Fibroblast of gingiva (primary cell): ENCODE results near the gene ADAD2.
A peak's percentile ranks its signal among the peaks of the same experiment; 100 is the strongest.

Experiments
- DNase-seq: peaks from one replicate; pipeline ENCODE4 v3.0.0-alpha.2; 2011; ENCODE audit warnings: low read depth

Gene ADAD2

DNA sequence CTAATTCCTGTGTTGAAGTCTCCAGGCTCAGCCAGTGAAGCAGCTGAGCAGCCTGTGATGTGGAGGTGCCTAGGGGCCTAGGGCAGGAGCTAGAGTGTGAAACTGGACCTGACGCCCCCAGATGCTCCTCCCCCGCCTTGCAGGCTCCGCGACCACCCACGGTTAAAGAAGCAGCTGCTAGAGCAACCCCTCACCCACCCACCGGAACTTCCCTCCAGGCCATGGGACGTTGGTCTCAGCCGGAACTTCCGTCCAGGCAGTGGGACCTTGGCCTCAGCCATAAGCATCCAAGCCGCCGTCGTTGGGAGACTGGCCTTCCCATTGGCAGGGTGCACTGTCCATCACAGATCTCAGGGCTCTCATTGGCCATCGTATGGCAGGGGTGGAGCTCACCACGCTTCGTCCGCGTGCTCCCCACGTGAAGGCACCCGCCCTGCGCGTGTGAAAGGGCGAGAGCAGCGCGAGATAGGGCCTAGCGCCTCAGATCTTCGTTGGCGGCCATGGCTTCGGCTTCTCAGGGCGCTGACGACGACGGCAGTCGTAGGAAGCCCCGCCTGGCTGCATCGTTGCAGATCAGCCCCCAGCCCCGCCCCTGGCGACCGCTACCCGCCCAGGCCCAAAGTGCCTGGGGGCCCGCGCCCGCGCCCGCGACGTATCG is at the start of gene ADAD2:
TSS of gene ADAD2 (plus strand) at position 427 of the 658 bp plus-strand sequence. CDS start at position 501, 74 bp downstream.
- no peak for DNase-seq

DNA sequence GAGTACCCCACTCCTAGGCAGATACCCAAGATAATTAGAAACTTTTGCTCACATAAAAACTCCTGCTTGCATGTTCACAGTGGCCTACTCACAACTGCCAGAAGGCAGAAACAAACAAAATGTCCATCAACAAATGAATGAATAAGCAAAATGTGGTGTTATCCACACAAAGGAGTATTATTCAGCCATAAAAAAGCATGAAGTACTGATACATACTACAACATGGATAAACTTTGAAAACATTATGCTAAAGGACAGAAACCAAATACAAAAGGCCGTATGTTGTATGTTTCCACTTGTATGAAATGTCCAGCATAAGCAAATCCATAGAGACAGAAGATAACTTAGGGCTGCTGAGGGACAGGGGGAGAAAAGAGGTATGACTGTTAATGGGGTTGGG is 47.9 kb upstream of the ADAD2 start:
- no peak for DNase-seq

DNA sequence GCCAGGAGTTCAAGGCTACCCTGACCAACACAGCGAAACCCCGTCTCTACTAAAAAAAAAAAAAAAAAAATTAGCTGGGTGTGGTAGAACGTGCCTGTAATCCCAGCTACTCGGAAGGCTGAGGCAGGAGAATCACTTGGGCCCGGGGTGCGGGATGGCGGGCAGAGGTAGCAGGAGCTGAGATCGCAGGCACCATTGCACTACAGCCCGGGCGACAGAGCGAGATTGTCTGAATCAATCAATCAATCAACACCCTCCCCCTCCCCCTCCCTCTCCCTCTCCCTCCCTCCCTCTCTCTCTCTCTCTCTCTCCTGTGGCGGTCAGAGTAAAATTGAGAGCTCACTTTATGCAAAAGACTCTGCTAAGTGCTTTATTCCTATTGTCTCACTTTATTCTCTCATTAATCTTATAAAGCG is 47.2 kb upstream of the ADAD2 start:
- no peak for DNase-seq

DNA sequence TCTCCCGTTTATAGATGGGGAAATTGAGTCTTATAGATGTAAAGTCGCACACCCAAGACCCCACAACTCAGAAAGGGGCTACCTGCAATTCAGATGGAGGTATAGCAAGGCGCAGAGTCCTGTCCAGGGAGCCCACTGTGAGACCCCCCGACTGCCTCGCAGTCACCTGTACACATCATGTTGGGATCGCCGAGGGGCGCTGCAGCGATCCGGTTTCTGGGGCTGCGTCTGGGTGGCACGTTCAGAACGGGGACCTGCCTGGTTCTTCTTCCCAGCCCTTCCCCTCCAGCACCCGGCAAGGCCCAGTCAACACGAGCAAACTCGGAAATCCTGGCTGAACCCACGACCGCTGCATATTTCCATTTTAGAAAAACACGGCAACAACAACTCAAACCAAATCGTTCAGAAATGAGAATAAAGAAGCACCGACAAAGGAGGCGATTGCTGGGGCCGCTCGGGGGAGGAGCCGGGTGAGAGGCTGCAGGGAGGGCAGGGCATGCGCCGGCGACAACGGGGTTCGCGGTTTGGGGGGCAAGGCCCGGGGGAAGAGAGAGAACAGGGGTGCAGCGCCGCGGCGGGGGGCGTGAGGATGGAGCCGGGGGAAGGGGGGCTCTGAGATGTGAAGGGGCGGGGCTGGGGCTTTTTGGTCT is 46.6 kb upstream of the ADAD2 start:
- no peak for DNase-seq

DNA sequence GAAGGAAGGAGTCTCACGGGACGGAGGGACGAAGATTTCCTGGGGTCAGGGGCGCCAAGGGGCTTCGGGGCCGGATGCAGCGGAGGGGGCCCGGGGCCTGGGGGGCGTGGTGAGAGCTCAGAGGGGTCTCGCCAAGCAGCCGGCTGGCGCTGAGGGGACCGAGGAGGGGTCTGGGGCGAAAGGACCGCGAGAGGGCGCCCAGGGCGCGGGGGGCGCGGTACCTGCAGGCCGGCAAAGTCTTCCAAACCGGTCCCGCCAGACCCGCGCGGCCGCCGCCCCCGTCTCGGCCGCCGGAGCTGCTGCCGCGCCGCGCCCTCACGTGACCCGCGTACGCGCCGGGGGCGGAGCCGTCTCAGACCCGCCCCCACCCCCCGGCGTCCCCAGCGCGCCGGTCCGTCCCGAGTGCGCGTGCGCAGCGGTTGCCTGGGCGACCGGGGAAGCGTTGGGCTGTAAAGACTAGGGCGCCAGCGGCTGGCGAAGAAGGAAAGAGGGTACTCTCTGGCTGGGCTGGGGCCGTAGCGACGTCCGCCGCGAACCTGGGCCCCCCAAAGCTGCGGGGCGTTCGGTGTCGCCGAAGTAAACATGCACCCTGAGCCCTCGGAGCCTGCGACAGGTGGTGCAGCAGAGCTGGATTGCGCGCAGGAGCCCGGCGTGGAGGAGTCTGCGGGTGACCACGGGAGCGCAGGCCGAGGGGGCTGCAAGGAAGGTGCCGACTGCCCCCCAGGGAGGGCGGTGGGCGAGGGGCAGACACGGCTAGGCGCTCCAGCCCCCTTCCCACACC is 45.9 kb upstream of the ADAD2 start, which contains the start of the genes DNAAF1 and HSDL1:
TSS of gene DNAAF1 (plus strand) at position 450 of the 781 bp plus-strand sequence. CDS start at position 583, 133 bp downstream.
TSS of gene HSDL1 (minus strand) at position 319 of the 781 bp plus-strand sequence. CDS start 13,856 bp downstream, outside the sequence.
- peak; percentile 76 for DNase-seq

DNA sequence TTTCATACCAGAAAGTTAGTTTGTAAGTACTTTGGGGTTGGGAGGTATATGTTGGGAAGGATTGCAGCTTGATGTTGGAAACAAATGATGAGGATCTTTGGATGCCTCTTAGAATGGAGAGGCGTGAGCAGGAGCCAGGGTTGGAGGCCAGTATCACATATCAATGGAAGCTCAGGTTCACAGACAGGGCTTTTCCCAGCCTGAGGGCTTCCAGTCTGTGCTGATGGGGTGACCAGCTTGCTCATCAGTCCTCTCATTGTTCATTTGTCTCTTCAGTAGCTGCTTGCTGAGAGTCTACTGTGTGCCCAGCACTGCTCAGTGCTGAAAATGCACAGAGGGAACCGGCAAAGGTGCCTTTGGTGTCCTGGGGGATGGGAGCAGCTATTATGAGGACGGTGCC is 40.0 kb upstream of the ADAD2 start:
- DNase-seq = no peak

DNA sequence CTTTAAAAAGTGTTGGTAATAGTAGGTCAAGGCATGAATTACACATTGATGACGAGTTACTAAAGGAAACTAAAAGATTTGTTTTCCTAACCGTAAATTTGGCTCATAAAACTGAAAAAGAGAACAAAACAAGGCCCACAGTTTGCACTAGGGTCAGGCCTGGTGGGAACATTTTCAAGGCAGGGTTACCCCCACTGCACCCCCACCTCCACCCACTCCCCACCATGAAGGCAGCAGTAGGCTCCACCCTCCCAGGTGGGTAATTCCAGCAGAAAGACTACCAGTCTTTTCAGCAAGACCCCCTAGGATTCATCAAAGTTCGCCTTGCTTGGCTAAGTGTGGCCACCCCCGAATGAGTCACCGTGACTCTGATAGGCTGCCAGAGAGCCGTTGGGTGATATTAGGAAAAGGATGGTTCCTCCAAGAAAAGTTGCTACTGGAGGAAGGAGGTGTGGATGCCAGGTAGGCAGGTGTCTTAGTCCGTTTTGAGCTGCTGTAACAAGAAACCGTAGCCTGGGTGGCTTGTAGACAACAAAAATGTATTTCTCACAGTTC is 37.2 kb upstream of the ADAD2 start:
- no peak for DNase-seq

GRCh38 chr16:84155226-84155625 is 35.7 kb upstream of the ADAD2 start:
- DNase-seq = no peak

GRCh38 chr16:84155771-84156170 is 35.2 kb upstream of the ADAD2 start:
- no peak for DNase-seq

- no peak for DNase-seq
Observed at GRCh38 chr16:84156342-84156784, 34.6 kb upstream of the ADAD2 start.

GRCh38 chr16:84159007-84159406 is 31.9 kb upstream of the ADAD2 start:
- no peak for DNase-seq

DNA sequence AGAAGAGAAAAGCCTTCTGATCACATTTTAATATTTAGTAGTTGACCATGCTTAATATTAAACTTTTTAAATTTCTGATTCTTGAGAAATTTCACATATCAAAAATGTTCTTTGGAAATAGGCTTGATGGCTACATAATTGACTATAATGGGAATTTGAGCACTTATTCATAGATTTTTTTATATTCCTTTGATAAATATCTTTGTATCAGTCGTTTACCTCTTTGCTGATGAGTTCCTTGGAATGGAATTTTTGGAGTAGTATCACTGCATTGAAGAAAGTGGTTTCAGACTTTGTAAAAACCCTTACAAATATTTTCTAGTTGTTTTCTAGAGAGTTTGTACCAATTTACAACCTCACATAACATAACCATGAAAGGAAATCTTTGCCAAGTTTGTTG is 31.2 kb upstream of the ADAD2 start:
- no peak for DNase-seq

- DNase-seq = no peak
Observed at GRCh38 chr16:84161037-84161436, 29.9 kb upstream of the ADAD2 start.

GRCh38 chr16:84161801-84162200 is 29.2 kb upstream of the ADAD2 start:
- no peak for DNase-seq

GRCh38 chr16:84165746-84166145 is 25.2 kb upstream of the ADAD2 start:
- no peak for DNase-seq

GRCh38 chr16:84166796-84167695 is 23.9 kb upstream of the ADAD2 start:
- DNase-seq = no peak

GRCh38 chr16:84169765-84170310 is 21.1 kb upstream of the ADAD2 start:
- DNase-seq = no peak

DNA sequence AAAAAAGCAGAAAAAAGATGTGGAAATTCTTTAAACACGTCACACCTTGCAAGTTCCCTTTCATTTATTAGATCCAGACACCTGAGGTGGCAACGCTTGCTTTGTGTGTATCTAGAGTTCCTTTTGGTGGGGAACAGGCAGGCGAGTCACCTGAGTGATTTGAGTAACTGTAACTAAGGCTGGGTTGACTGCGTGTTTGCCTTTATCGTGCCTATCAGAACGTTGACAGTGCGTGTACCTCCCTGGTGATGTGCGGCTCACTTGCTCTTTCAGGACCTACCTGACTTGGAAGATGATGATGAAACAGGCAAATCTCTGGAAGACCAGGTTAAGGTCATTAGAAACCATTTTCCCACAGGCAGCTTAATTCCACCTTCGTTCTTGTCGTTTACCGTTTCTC is 16.6 kb upstream of the ADAD2 start:
- no peak for DNase-seq

DNA sequence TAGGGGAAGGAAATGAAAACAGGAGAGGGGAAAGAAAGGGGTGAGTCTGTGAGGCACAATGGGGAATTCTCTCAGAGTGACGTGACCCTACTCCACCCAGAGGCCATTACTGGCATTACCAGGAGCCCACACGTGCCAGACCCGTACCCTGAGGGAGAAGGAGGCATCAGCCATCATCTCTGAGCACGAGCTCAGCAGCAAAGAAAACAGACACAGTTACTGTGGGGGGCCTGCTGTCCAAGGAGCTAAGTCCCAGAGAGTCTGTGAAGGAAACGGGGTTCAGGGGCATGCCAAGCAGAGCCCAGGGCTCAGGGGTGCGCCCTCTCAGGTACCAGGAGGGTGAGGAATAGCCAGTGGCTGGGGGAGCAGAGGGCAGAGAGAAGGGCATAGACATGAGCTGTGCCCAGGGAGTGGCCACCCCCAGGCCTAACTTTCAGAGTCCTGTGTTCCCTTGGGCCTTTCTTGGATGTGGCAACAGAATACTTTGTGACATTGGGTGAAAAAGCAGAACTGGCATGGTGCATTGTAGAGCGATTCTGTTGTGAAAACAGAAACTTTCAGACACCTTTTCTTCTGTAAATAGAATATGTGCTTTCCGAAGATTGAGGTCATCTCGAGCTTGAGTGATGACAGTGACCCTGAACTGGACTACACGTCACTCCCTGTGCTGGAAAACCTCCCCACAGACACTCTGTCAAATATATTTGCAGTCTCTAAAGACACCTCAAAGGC is 15.4 kb upstream of the ADAD2 start:
- peak; percentile 18 for DNase-seq
